ENCODE measurements around the gene CGRRF1. TPM values are rescaled to one million over a fixed set of nuclear protein-coding genes. Genes with fewer than 3 reads are reported as not detected.

CGRRF1 gene
- total and polyA plus RNA-seq, 2 of the 13 experiments (the other 11 are each of a cell fraction or from before 2014, with no cell fraction given), result 16.8 to 18.2 TPM

GRCh38 chr14:54556535-54556934 is 46.8 kb downstream of the CGRRF1 start (continued):
- TF ChIP-seq THRA (CRISPR knock-in tag; IDR thresholded peaks at IDR 0.05; ENCODE audit: borderline replicate concordance) (0 out of 2 replicates have a peak, but pooled peaks have one; percentile 29), ZNF790 (CRISPR knock-in tag; IDR thresholded peaks at IDR 0.05; ENCODE audit: borderline replicate concordance) (no peak), ZNF839 (CRISPR knock-in tag; IDR thresholded peaks at IDR 0.05; ENCODE audit: borderline replicate concordance) (no peak), NFYC (CRISPR knock-in tag; IDR thresholded peaks at IDR 0.05) (no peak), DNMT1 (CRISPR knock-in tag; IDR thresholded peaks at IDR 0.05) (no peak), ZNF275 (CRISPR knock-in tag; IDR thresholded peaks at IDR 0.05; ENCODE audit: borderline replicate concordance) (no peak), CENPT (CRISPR knock-in tag; IDR thresholded peaks at IDR 0.05; ENCODE audit: low read depth) (no peak), KLF6 (CRISPR knock-in tag; IDR thresholded peaks at IDR 0.05) (peak; percentile 46; the same call in 1 of the 2 replicates), ZNF350 (CRISPR knock-in tag; IDR thresholded peaks at IDR 0.05; ENCODE audit: borderline replicate concordance, low read depth) (peak; percentile 24; the same call in 1 of the 2 replicates), THYN1 (CRISPR knock-in tag; IDR thresholded peaks at IDR 0.05; ENCODE audit: borderline replicate concordance, low read depth) (no peak), ZNF772 (CRISPR knock-in tag; IDR thresholded peaks at IDR 0.05) (no peak), THAP7 (CRISPR knock-in tag; IDR thresholded peaks at IDR 0.05) (no peak), SIX1 (CRISPR knock-in tag; IDR thresholded peaks at IDR 0.05; ENCODE audit: borderline replicate concordance) (no peak), ZNF143 (CRISPR knock-in tag; IDR thresholded peaks at IDR 0.05) (no peak), POLR2AphosphoS2 (IDR thresholded peaks at IDR 0.05; ENCODE audit: low read depth, low read length) (no peak), ATM (IDR thresholded peaks at IDR 0.05; ENCODE audit: borderline replicate concordance) (no peak), NFKBIZ (CRISPR knock-in tag; IDR thresholded peaks at IDR 0.05) (no peak), ZNF513 (CRISPR knock-in tag; conservative IDR thresholded peaks at IDR 0.05) (no peak), HNRNPLL (IDR thresholded peaks at IDR 0.05; ENCODE audit: low read depth, low read length, poor library complexity, severe bottlenecking) (no peak), ZNF615 (CRISPR knock-in tag; IDR thresholded peaks at IDR 0.05; ENCODE audit: borderline replicate concordance) (no peak), FOXK1 (CRISPR knock-in tag; IDR thresholded peaks at IDR 0.05; ENCODE audit: borderline replicate concordance, low read depth) (peak; percentile 53; the same call in 1 of the 2 replicates), E2F2 (CRISPR knock-in tag; IDR thresholded peaks at IDR 0.05; ENCODE audit: borderline replicate concordance) (no peak)

All from HepG2 (cell line).